Effector memory CD8-positive, alpha-beta T cell (primary cell): Measurements from ENCODE around the gene CSTPP1.

Experiments used
- ATAC-seq: fragments of 150-1000 bp; cut with Tn5 transposase; replicated peaks from 2 replicates; pipeline ENCODE4 v1.10.0; 2021; ENCODE audit warnings: mild to moderate bottlenecking, moderate library complexity
- DNase-seq, 3 experiments: peaks; one replicate each; pipeline ENCODE4 v3.0.0; 2021
- H3K27ac Mint-ChIP-seq, 2 donors: one replicate each; pipeline ENCODE4 v1.8.0; 2022; ENCODE audit warnings: mild to moderate bottlenecking in 2 of 2, mixed read lengths in 2 of 2, moderate library complexity in 2 of 2
- H3K27me3 Mint-ChIP-seq, 2 donors: one replicate each; pipeline ENCODE4 v1.8.0; 2022; ENCODE audit warnings: mixed read lengths in 2 of 2
- H3K36me3 Mint-ChIP-seq: one replicate; pipeline ENCODE4 v1.8.0; 2022; ENCODE audit warnings: mild to moderate bottlenecking, moderate library complexity, mixed read lengths; ENCODE audit not compliant: insufficient read depth
- H3K4me1 Mint-ChIP-seq, 2 donors: one replicate each; pipeline ENCODE4 v1.8.0; 2022; ENCODE audit warnings: low read depth in 2 of 2, mixed read lengths in 2 of 2
- H3K4me3 Mint-ChIP-seq, 2 donors: one replicate each; pipeline ENCODE4 v1.8.0; 2022; ENCODE audit warnings: mild to moderate bottlenecking in 2 of 2, mixed read lengths in 2 of 2, moderate library complexity in 2 of 2
- H3K9me3 Mint-ChIP-seq, 2 donors: one replicate each; pipeline ENCODE4 v1.8.0; 2022; ENCODE audit warnings: mixed read lengths in 2 of 2

CSTPP1 gene

DNA sequence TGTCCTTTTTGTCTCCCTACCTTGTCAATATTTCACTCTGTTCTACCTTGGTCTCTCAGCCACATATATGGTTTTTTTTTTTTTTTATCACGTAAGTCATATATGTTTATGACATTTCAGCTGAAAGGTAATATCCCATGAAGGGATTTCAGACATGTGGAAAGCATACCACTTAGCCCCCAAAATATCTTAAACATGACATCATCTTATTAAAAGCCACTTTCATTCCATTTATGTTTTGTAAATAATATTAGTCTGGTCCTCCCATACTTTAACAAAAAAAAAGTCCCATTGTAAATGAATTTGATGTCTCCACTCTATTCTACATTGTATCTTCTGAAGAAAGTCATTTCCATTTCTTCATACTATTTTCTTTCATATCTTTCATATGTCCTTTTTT is 85.4 kb downstream of the CSTPP1 start:
- Mint-ChIP-seq H3K27ac (no peak overlapping the region), H3K4me3 (no peak overlapping the region)

DNA sequence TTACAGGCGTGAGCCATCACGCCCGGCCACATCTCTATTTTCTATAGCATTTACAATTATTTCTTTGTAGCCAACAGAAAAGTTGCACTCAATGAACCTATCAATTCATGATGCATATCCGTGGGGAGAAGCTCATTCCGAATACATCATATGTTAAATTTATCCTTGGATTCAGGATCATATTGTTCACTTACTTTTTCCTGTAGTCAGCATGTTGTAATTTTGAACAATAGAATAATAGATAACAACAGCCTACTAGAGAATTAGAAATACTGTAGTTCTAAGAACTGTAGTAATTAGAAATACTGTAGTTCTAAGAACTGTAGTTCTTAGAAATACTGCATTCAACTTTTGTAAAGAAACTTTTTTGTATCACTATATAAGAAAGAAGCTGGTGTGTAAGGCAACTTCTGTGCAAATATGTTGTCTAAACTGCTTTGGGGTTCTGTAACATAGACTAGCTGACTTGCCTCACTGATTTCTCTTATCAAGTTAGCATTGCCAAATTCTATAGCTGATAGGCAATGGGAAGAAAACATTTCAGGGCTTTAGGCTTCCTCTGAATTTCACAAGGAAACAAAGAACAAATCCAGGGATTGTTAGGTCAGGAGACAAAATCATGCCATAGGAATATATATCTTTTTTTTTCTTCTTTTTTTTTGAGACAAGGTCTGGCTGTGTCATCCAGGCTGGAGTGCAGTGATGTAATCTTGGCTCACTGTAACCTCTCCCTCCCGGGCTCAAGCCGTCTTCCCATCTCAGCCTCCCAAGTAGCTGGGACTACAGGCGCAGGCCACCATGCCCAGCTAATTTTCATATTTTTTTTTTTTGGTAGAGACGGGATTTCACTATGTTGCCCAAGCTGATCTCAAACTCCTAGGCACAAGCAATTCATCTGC is 91.9 kb downstream of the CSTPP1 start:
- Mint-ChIP-seq H3K4me3 (no peak overlapping the region), H3K4me1 (no peaks in the 10 kb centered on the region), H3K9me3 (no peaks in the 10 kb centered on the region), H3K27me3 (no peaks in the 10 kb centered on the region), H3K27ac (peak overlapping the region in 1 of 2 donors; percentile 10), H3K36me3 (no peaks in the 10 kb centered on the region)
- no peak for ATAC-seq
- no peak for DNase-seq

More for the DNA sequence above, 85.4 kb downstream of the CSTPP1 start:
- DNase-seq: no peak
- H3K27me3 Mint-ChIP-seq: no peaks in the 10 kb centered on the region
- no peaks in the 10 kb centered on the region for H3K36me3 Mint-ChIP-seq
- no peak for ATAC-seq
- H3K9me3 Mint-ChIP-seq: no peaks in the 10 kb centered on the region
- no peaks in the 10 kb centered on the region for H3K4me1 Mint-ChIP-seq

DNA sequence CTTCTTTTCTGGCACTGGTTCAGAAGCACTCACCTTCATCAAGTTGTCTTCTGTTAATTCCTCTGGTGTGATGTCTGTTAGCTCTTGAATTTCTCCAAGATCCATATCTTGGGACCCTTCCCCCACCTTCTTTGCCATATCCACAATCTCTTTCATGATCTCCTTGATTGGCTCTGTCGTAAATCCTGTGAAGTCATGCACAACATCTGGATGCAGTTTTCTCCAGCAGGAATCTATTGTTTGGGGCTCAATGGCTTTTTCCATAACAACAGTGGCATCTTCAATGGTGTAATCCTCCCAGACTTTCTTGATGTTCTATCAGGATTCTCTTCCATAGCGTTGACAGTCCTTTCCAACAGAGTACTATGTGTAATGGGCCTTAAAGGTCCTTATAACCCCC is 96.9 kb downstream of the CSTPP1 start:
- DNase-seq (no peak), ATAC-seq (no peak)
- H3K27ac Mint-ChIP-seq: no peak overlapping the region
- H3K4me3 Mint-ChIP-seq: no peak overlapping the region
- no peaks in the 10 kb centered on the region for H3K9me3 Mint-ChIP-seq
- no peaks in the 10 kb centered on the region for H3K4me1 Mint-ChIP-seq
- no peaks in the 10 kb centered on the region for H3K36me3 Mint-ChIP-seq
- H3K27me3 Mint-ChIP-seq: no peaks in the 10 kb centered on the region

DNA sequence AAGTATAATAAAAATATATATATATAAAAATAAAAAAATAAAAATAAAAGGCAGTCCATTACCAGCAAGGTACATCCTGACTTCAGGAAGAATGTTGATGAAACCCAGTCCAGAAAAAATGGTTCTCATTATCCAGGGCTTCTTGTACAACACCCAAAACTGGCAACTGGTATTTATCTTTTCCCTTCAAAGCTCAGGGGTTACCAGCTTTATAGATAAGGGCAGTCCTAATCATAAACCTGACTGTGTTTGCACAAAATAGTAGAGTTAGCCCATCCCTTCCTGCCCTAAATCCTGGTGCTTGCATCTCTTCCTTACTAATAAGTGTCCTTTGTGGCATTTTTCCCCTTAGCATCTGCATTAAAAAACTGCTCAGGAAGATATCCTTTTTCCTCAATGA is 97.5 kb downstream of the CSTPP1 start:
- Mint-ChIP-seq H3K36me3 (no peaks in the 10 kb centered on the region), H3K9me3 (no peaks in the 10 kb centered on the region), H3K4me3 (no peak overlapping the region), H3K4me1 (no peaks in the 10 kb centered on the region), H3K27me3 (no peaks in the 10 kb centered on the region), H3K27ac (no peak overlapping the region)
- ATAC-seq (no peak), DNase-seq (no peak)

DNA sequence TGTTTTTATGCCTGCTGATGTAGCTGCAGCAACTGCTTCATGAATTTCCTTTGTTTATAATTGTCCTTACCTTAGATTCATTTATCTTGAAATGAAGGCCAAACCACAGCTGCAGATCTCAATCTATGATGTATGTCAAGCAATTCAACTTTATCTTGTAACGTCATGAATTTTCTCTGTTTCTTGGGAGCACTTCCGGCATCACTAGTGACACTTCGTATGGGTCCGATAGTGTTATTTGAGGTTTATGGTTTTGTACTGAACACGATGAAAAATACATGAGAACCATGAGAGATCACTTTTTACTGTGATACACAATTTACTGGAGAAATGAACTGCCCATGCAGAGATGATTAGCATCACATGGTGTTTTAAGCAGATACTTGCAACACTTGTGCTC is 98.5 kb downstream of the CSTPP1 start:
- Mint-ChIP-seq H3K27me3 (no peaks in the 10 kb centered on the region), H3K4me1 (no peaks in the 10 kb centered on the region), H3K9me3 (no peaks in the 10 kb centered on the region), H3K36me3 (no peaks in the 10 kb centered on the region), H3K27ac (no peak overlapping the region), H3K4me3 (no peak overlapping the region)
- no peak for ATAC-seq
- DNase-seq: no peak

DNA sequence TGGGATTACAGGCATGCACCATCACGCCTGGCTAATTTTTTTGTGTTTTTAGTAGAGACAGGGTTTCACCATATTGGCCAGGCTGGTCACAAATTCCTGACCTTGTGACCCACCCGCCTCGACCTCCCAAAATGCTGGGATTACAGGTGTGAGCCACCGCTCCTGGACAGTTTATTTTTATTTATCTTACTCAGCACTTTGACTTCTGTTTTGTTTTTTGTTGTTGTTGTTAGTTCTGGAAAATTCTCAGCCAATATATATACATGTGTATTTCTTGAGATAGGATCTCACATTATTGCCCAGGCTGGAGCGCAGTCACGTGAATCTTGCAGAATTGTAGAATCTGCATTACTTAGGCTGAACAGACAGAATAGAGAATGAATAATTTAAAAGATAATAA is 107.6 kb downstream of the CSTPP1 start:
- Mint-ChIP-seq H3K4me3 (no peak overlapping the region), H3K9me3 (no peaks in the 10 kb centered on the region), H3K27ac (no peak overlapping the region), H3K27me3 (no peaks in the 10 kb centered on the region), H3K4me1 (no peaks in the 10 kb centered on the region), H3K36me3 (no peaks in the 10 kb centered on the region)
- no peak for DNase-seq
- no peak for ATAC-seq

DNA sequence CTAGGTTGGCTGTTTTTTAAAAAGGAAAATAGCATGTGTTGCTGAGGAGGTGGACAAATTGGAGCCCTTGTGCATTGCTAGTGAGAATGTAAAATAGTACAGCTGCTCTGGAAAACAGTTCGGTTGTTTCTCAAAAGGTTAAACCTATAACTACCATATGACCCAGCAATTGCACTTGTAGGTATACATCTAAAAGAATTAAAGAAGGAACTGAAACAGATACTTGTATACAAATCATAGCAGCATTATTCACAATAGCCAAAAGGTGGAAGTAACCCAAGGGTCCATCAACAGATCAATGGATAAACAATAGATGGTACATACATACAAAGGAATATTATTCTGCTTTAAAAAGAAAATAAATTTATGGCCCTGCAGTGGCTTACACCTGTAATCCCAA is 111.4 kb downstream of the CSTPP1 start:
- H3K9me3 Mint-ChIP-seq: no peaks in the 10 kb centered on the region
- ATAC-seq (no peak), DNase-seq (no peak)
- H3K4me1 Mint-ChIP-seq: no peaks in the 10 kb centered on the region
- no peaks in the 10 kb centered on the region for H3K36me3 Mint-ChIP-seq
- no peak overlapping the region for H3K4me3 Mint-ChIP-seq
- peak overlapping the region in 1 of 2 donors; percentile 23 for H3K27ac Mint-ChIP-seq
- no peaks in the 10 kb centered on the region for H3K27me3 Mint-ChIP-seq

DNA sequence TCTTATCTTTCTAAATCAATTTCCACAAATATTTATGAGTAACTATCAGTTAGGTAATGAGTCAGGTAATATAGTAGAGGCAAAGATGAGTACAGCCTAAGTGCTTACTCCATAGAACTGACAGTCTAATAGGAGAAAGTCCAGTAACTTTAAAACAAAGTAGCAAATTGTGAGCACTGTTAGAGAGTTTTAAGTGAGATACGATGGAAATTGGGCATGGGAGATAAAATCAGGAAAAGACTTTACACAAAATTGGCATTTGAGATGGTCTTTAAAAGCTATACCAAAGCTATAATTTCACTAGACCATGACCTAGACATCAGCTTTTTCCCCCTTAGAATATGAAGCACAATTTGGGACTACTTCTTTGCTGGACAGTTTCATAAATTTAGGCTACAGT is 113.7 kb downstream of the CSTPP1 start:
- Mint-ChIP-seq H3K4me1 (no peaks in the 10 kb centered on the region), H3K27me3 (no peaks in the 10 kb centered on the region), H3K36me3 (peaks cover 6% of the 10 kb centered on the region), H3K4me3 (no peak overlapping the region), H3K9me3 (no peaks in the 10 kb centered on the region), H3K27ac (no peak overlapping the region)
- no peak for ATAC-seq
- no peak for DNase-seq

DNA sequence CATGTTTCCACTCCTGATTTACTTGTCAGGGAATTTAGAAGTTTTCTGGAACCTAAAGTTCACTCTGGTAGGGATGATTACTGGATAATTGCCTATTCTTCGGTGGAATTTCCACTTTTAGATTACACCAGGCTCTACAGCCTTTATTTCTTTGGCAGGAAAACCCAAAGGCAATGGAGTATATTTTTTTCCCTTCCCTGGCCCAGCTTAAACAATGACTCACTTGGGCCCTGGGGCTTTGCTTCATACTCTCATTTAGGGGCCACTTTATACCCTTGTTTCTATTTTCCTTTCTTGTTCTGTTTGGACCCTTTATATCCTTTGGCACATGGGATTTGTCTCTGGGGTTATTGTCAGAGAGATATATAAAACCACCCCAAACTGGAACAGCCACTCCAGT is 114.7 kb downstream of the CSTPP1 start:
- ATAC-seq: no peak
- Mint-ChIP-seq H3K27ac (no peak overlapping the region), H3K4me1 (no peaks in the 10 kb centered on the region), H3K4me3 (no peak overlapping the region), H3K27me3 (no peaks in the 10 kb centered on the region), H3K36me3 (peaks cover 6% of the 10 kb centered on the region), H3K9me3 (no peaks in the 10 kb centered on the region)
- DNase-seq: no peak

DNA sequence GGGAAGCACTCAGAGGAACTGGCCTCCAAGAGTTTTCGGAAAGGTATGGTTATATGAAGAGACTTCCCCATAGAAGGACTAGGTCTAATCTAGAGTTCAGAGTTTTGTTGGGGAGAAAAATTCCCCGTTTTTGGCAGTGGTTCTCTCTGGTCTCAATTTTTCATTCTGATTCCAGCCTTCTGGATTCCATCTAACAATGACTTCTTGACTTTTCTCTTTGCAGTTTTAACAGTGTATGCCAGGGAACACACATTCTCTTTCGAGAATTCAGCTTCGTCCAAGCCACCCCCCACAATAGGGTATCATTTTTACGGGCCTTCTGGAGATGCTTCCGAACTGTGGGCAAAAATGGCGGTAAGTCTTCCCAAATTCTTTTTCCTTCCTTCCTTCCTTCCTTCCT is 115.6 kb downstream of the CSTPP1 start:
- H3K9me3 Mint-ChIP-seq: no peaks in the 10 kb centered on the region

DNA sequence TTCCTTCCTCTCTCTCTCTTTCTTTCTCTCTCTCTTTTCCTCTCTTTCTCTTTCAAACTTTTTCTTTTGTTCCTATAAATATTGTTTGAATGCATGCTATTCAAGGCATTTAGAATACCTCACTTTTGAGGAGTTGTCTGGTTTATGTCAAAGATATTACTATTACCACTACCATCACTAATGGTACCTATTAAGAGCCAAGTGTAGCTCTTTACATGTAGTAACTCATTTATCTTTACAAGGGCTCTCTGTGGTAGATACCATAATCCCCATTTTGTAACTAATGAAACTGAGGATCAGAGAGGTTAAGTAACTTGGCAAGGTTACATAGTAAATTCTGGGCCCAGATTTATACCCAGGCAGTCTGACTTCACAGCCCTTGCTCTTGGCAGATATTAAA is 116.0 kb downstream of the CSTPP1 start:
- no peak overlapping the region for H3K4me3 Mint-ChIP-seq
- peaks cover 6% of the 10 kb centered on the region for H3K36me3 Mint-ChIP-seq
- H3K27me3 Mint-ChIP-seq: no peaks in the 10 kb centered on the region
- no peak for ATAC-seq
- DNase-seq: no peak
- H3K9me3 Mint-ChIP-seq: peaks cover 0 to 3% of the 10 kb centered on the region in 2 donors
- H3K27ac Mint-ChIP-seq: no peak overlapping the region
- no peaks in the 10 kb centered on the region for H3K4me1 Mint-ChIP-seq

More for the DNA sequence above, 115.6 kb downstream of the CSTPP1 start:
- ATAC-seq (no peak), DNase-seq (no peak)
- no peak overlapping the region for H3K27ac Mint-ChIP-seq
- H3K4me1 Mint-ChIP-seq: no peaks in the 10 kb centered on the region
- H3K36me3 Mint-ChIP-seq: peaks cover 6% of the 10 kb centered on the region
- no peak overlapping the region for H3K4me3 Mint-ChIP-seq
- H3K27me3 Mint-ChIP-seq: no peaks in the 10 kb centered on the region

DNA sequence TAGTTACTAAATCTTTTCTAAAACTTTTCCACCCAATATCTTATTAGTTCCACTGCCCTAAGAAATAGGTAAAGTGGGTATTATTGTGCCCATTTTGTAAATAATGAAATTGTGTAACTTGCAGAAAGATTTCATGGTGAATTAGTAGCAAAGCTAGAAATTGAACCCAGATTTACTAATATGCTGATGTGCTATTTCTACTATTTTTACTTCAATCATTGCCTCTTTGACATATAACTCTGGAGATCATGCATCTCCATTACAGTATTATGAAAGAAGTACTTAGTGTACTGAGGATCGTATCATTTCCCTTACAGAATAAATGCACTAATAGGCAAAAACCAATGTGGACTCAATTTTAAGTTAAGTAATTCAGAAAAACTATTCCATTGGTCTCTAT is 119.0 kb downstream of the CSTPP1 start:
- H3K36me3 Mint-ChIP-seq: peaks cover 6% of the 10 kb centered on the region
- no peak overlapping the region for H3K4me3 Mint-ChIP-seq
- DNase-seq: no peak
- H3K27me3 Mint-ChIP-seq: no peaks in the 10 kb centered on the region
- no peak overlapping the region for H3K27ac Mint-ChIP-seq
- peaks cover 0 to 3% of the 10 kb centered on the region in 2 donors for H3K9me3 Mint-ChIP-seq
- H3K4me1 Mint-ChIP-seq: peaks cover under 1% of the 10 kb centered on the region in 2 donors
- ATAC-seq: no peak

DNA sequence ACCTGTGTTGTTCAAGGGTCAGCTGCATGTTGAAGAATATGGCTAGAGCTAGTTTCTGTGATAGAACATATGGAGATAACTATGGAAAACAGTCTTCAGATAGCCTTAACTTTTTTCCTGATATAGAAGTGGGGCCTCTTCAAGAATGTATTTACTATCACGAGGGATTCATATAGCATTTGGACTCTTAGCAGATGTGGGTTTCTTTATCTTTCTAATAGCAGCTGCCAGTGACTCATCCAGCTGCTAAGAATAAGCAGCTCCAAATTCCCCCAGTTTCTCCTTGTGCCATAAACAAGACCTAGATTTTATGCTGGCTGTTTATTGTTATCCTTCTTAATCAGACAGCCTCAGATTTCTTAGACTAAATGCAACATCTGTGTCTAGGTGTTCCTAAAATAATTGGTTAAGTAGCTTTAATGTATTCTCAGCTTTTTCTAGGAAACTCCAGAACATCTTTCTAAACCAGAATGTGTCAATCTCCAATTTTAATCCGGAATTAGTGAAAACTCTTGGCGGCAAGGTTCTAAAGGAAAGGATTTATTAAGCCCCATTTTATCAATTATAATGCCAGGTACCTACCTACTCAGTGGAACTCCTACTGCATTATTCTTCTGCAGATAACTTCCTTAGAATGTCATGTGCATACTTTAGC is 119.8 kb downstream of the CSTPP1 start:
- ATAC-seq (no peak), DNase-seq (no peak)
- Mint-ChIP-seq H3K36me3 (peaks cover 6% of the 10 kb centered on the region), H3K4me3 (no peak overlapping the region), H3K9me3 (peaks cover 0 to 3% of the 10 kb centered on the region in 2 donors), H3K4me1 (peaks cover 2 to 5% of the 10 kb centered on the region in 2 donors), H3K27ac (no peak overlapping the region), H3K27me3 (no peaks in the 10 kb centered on the region)

DNA sequence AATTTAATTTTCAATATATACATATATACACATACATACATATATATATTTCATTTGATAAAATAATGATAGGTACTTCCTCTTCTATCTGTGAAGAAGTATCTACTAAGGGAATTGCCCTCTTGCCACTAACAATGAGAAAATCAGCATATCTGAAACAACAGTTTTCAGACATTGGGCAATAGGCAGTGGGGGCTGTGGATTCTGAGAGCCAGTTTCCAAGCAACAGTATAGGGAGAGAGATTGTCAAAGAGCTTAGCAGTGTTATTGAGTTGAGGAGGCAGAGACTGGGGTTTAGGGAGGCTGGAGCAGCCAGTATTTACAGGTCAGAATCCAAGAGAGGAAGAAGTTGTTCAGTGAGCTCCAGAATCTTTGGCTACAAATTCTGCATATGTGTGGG is 120.8 kb downstream of the CSTPP1 start:
- H3K4me1 Mint-ChIP-seq: peaks cover 2 to 5% of the 10 kb centered on the region in 2 donors
- H3K4me3 Mint-ChIP-seq: no peak overlapping the region
- ATAC-seq: no peak
- no peaks in the 10 kb centered on the region for H3K27me3 Mint-ChIP-seq
- H3K36me3 Mint-ChIP-seq: peaks cover 6% of the 10 kb centered on the region
- no peak for DNase-seq
- peaks cover 0 to 3% of the 10 kb centered on the region in 2 donors for H3K9me3 Mint-ChIP-seq
- no peak overlapping the region for H3K27ac Mint-ChIP-seq
